ENCODE measurements around the gene MAN1A1. TPM values are rescaled to one million over a fixed set of nuclear protein-coding genes. Genes with fewer than 3 reads are reported as not detected.

Gene MAN1A1
- total and polyA plus RNA-seq, 2 donors = 14.7 to 23.6 TPM

DNA sequence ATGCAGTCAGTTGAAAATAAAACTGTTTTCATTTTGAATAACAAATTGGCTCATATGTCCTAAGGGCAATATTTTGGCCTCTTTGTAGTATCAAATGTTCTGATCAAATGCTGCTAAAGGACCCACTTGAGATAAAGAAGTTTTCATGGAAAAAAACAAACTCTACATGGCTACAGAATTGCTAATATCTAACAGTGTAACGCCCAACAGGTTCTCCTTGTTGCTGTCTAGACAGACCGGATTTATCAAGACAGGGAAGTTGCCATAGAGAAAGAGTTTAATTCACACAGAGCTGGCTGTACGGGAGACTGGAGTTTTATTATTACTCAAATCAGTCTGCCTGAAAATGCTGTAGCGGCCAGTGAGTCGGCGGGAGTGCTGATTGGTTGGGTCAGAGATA, 19.4 kb upstream of the MAN1A1 start:
- 99% methylated on average over 6 of the region's 6 CpGs for WGBS
- no peaks in the 10 kb centered on the region for H3K4me1 ChIP-seq (ENCODE audit: control insufficient read depth in 2 of 2, insufficient read depth in 2 of 2, low read length in 2 of 2)
- H3K4me3 ChIP-seq (ENCODE audit: low read length in 2 of 2) = no peak overlapping the region
- no peaks in the 10 kb centered on the region for H3K9me3 ChIP-seq (ENCODE audit: control insufficient read depth in 2 of 2, insufficient read depth in 1 of 2, low read length in 1 of 2)
- no peak overlapping the region for H3K27ac ChIP-seq (ENCODE audit: low read depth in 1 of 2, low read length in 1 of 2)
- H3K36me3 ChIP-seq (ENCODE audit: control insufficient read depth in 2 of 2, insufficient read depth in 2 of 2, low read length in 1 of 2) = no peaks in the 10 kb centered on the region
- H3K27me3 ChIP-seq (ENCODE audit: control insufficient read depth in 2 of 2, insufficient read depth in 1 of 2, low read length in 1 of 2) = no peaks in the 10 kb centered on the region
- DNase-seq (ENCODE audit: low read depth in 6 of 9, low spot score in 9 of 9) = no peak

DNA sequence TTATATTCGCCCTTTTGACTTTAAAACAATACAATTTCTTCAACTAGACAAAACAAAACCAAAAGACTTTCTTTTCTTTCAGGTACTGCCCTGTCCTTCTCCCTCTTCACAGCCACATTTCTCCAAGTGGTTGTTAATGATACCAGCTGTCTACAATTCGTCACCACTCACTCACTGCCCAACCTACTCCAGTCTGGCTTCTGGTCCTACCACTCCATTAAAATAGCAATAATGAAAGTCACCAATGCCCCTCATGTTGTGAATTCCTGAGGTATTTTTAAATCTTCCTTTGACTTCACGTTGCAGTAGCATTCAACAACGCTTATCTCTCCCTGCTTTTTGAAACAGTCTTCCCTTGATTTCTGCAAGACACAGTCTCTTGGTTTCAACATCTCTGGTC, 11.6 kb upstream of the MAN1A1 start:
- no peak overlapping the region for H3K4me3 ChIP-seq (ENCODE audit: low read length in 2 of 2)

DNA sequence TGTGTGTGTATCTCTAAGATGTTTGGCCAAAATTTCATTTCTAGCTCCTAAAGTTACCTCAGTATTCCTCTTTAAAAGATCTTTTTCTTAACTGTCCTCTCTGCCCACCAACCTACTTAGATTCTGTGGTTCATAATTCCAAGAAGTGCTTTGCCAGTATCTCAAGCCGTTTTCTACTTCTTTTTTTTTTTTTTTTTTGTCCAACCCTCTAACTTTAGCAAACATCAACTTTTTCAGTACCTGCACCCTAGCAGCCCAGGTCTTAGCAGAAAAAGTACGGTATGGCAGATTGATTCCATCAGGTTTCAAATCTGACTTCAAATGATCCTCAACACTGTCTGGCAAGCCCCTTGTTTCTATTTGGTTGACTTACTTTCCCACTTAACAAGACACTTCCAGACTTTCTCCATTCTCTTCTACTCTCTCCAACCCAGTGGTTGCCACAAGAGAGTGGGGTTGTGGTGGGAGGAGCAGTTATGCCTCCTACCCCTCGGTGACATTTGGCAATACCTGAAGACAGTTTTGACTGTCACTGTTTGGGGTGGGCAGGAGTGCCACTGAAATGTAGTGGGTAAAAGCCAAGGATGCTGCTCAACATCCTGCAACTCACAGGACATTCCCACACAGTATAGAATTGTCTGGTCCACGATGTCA, 10.8 kb upstream of the MAN1A1 start:
- WGBS = 30% methylated on average over 4 of the region's 4 CpGs
- peaks cover 0 to 4% of the 10 kb centered on the region in 2 donors for H3K4me1 ChIP-seq (ENCODE audit: control insufficient read depth in 2 of 2, insufficient read depth in 2 of 2, low read length in 2 of 2)
- no peaks in the 10 kb centered on the region for H3K9me3 ChIP-seq (ENCODE audit: control insufficient read depth in 2 of 2, insufficient read depth in 1 of 2, low read length in 1 of 2)
- no peak for DNase-seq (ENCODE audit: low read depth in 6 of 9, low spot score in 9 of 9)
- no peaks in the 10 kb centered on the region for H3K36me3 ChIP-seq (ENCODE audit: control insufficient read depth in 2 of 2, insufficient read depth in 2 of 2, low read length in 1 of 2)
- no peak overlapping the region for H3K27ac ChIP-seq (ENCODE audit: low read depth in 1 of 2, low read length in 1 of 2)
- H3K4me3 ChIP-seq (ENCODE audit: low read length in 2 of 2) = no peak overlapping the region
- H3K27me3 ChIP-seq (ENCODE audit: control insufficient read depth in 2 of 2, insufficient read depth in 1 of 2, low read length in 1 of 2) = no peaks in the 10 kb centered on the region

More for the DNA sequence above, 11.6 kb upstream of the MAN1A1 start:
- H3K9me3 ChIP-seq (ENCODE audit: control insufficient read depth in 2 of 2, insufficient read depth in 1 of 2, low read length in 1 of 2) = no peaks in the 10 kb centered on the region
- no peak overlapping the region for H3K27ac ChIP-seq (ENCODE audit: low read depth in 1 of 2, low read length in 1 of 2)
- 97% methylated on average over 4 of the region's 4 CpGs for WGBS
- H3K27me3 ChIP-seq (ENCODE audit: control insufficient read depth in 2 of 2, insufficient read depth in 1 of 2, low read length in 1 of 2) = no peaks in the 10 kb centered on the region
- no peaks in the 10 kb centered on the region for H3K36me3 ChIP-seq (ENCODE audit: control insufficient read depth in 2 of 2, insufficient read depth in 2 of 2, low read length in 1 of 2)
- no peak for DNase-seq (ENCODE audit: low read depth in 6 of 9, low spot score in 9 of 9)
- peaks cover 0 to 4% of the 10 kb centered on the region in 2 donors for H3K4me1 ChIP-seq (ENCODE audit: control insufficient read depth in 2 of 2, insufficient read depth in 2 of 2, low read length in 2 of 2)

DNA sequence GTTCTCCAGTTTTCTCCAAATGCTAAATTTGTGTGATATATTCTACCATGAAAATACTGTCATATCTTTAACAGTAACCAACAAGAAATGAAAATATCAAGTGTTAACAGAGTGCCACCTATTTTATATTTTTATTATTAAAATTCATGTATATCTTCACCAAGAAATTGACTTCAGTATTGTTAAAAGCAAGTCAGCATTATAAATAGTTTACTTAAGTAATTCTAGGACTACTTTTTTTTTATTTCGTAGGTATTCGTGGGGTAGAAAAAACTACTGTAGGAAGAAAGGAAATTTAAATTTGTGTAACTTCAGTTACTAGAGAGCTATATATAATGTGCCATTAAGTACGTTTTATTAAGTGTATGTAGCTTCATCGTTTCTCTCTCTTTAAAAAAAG, 6.3 kb upstream of the MAN1A1 start:
- Histone ChIP-seq H3K4me1 (ENCODE audit: control insufficient read depth in 2 of 2, insufficient read depth in 2 of 2, low read length in 2 of 2) (peaks cover 0 to 4% of the 10 kb centered on the region in 2 donors), H3K27me3 (ENCODE audit: control insufficient read depth in 2 of 2, insufficient read depth in 1 of 2, low read length in 1 of 2) (no peaks in the 10 kb centered on the region), H3K27ac (ENCODE audit: low read depth in 1 of 2, low read length in 1 of 2) (no peak overlapping the region), H3K36me3 (ENCODE audit: control insufficient read depth in 2 of 2, insufficient read depth in 2 of 2, low read length in 1 of 2) (no peaks in the 10 kb centered on the region), H3K4me3 (ENCODE audit: low read length in 2 of 2) (no peak overlapping the region), H3K9me3 (ENCODE audit: control insufficient read depth in 2 of 2, insufficient read depth in 1 of 2, low read length in 1 of 2) (no peaks in the 10 kb centered on the region)
- 92% methylated on average over 4 of the region's 4 CpGs for WGBS
- DNase-seq (ENCODE audit: low read depth in 6 of 9, low spot score in 9 of 9) = no peak

DNA sequence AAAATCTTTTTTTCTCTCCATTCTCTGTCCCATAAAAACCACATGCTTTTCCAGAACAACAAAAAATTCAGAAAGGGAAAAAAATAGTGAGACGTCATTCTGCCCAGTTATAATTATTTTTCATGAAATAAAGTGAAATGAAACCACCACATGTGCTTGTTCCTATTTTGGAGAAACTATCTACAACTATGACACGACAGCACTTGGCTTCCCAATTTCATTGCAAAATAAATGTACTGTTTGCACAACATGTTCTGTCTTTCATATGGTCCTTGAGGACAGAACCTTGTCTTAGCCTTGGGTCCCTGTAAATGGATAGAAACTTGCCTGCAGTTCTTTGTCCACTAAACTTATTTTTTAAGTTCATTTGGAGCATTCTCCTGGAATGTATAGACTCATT, 5.6 kb upstream of the MAN1A1 start:
- 46% methylated on average over 2 of the region's 2 CpGs for WGBS
- DNase-seq (ENCODE audit: low read depth in 6 of 9, low spot score in 9 of 9) = no peak
- no peaks in the 10 kb centered on the region for H3K36me3 ChIP-seq (ENCODE audit: control insufficient read depth in 2 of 2, insufficient read depth in 2 of 2, low read length in 1 of 2)
- no peak overlapping the region for H3K27ac ChIP-seq (ENCODE audit: low read depth in 1 of 2, low read length in 1 of 2)
- H3K4me3 ChIP-seq (ENCODE audit: low read length in 2 of 2) = no peak overlapping the region
- no peaks in the 10 kb centered on the region for H3K9me3 ChIP-seq (ENCODE audit: control insufficient read depth in 2 of 2, insufficient read depth in 1 of 2, low read length in 1 of 2)
- no peaks in the 10 kb centered on the region for H3K27me3 ChIP-seq (ENCODE audit: control insufficient read depth in 2 of 2, insufficient read depth in 1 of 2, low read length in 1 of 2)
- H3K4me1 ChIP-seq (ENCODE audit: control insufficient read depth in 2 of 2, insufficient read depth in 2 of 2, low read length in 2 of 2) = peaks cover 2 to 4% of the 10 kb centered on the region in 2 donors

DNA sequence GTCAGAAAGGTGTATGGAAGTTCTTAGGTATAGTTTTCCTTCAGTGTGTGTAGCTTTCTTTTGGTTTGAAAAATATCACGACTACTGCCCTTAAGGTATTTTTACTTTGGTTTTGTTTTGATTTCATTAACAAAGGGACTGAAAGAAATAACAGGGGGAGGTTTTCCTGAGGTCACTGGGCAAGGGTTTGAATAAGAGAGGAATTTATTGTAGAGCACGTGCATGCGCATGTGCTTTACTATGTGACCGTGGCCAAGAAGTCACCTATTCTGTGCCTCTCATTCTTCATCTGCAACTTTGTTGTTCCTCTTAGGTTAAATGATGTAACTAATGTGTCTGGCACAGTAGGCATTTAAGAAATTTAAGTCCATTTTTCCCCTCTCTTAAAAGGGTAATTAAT, 4.1 kb upstream of the MAN1A1 start:
- peaks cover 2 to 4% of the 10 kb centered on the region in 2 donors for H3K4me1 ChIP-seq (ENCODE audit: control insufficient read depth in 2 of 2, insufficient read depth in 2 of 2, low read length in 2 of 2)
- no peak overlapping the region for H3K27ac ChIP-seq (ENCODE audit: low read depth in 1 of 2, low read length in 1 of 2)
- H3K4me3 ChIP-seq (ENCODE audit: low read length in 2 of 2) = no peak overlapping the region
- 83% methylated on average over 4 of the region's 4 CpGs for WGBS
- peaks cover 0 to 4% of the 10 kb centered on the region in 2 donors for H3K27me3 ChIP-seq (ENCODE audit: control insufficient read depth in 2 of 2, insufficient read depth in 1 of 2, low read length in 1 of 2)
- no peak for DNase-seq (ENCODE audit: low read depth in 6 of 9, low spot score in 9 of 9)
- H3K36me3 ChIP-seq (ENCODE audit: control insufficient read depth in 2 of 2, insufficient read depth in 2 of 2, low read length in 1 of 2) = no peaks in the 10 kb centered on the region
- H3K9me3 ChIP-seq (ENCODE audit: control insufficient read depth in 2 of 2, insufficient read depth in 1 of 2, low read length in 1 of 2) = no peaks in the 10 kb centered on the region

DNA sequence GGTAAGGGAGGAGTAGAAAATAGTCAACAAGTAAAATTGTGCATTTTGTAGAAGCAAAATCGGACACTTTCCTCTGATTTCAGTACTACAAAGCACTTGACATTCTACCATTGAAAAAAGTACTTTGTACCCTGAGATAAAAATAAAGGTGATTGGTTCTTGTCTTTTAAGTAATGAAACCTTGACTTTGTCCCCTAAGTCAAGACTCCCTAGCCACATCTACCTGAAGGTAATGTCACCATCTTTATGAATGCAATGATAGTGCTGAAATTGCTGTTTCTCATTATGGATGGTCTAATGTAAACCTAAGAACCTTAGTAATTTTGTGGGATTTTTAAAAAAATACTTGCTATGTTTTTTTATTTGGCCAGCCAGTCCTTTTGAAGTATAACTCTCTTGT, 2.4 kb upstream of the MAN1A1 start:
- Histone ChIP-seq H3K4me1 (ENCODE audit: control insufficient read depth in 2 of 2, insufficient read depth in 2 of 2, low read length in 2 of 2) (peaks cover 11 to 19% of the 10 kb centered on the region in 2 donors), H3K36me3 (ENCODE audit: control insufficient read depth in 2 of 2, insufficient read depth in 2 of 2, low read length in 1 of 2) (no peaks in the 10 kb centered on the region), H3K27me3 (ENCODE audit: control insufficient read depth in 2 of 2, insufficient read depth in 1 of 2, low read length in 1 of 2) (peaks cover 0 to 8% of the 10 kb centered on the region in 2 donors), H3K27ac (ENCODE audit: low read depth in 1 of 2, low read length in 1 of 2) (no peak overlapping the region), H3K4me3 (ENCODE audit: low read length in 2 of 2) (no peak overlapping the region), H3K9me3 (ENCODE audit: control insufficient read depth in 2 of 2, insufficient read depth in 1 of 2, low read length in 1 of 2) (no peaks in the 10 kb centered on the region)
- DNase-seq (ENCODE audit: low read depth in 6 of 9, low spot score in 9 of 9) = no peak
- 73% methylated on average over 1 of the region's 1 CpG for WGBS

DNA sequence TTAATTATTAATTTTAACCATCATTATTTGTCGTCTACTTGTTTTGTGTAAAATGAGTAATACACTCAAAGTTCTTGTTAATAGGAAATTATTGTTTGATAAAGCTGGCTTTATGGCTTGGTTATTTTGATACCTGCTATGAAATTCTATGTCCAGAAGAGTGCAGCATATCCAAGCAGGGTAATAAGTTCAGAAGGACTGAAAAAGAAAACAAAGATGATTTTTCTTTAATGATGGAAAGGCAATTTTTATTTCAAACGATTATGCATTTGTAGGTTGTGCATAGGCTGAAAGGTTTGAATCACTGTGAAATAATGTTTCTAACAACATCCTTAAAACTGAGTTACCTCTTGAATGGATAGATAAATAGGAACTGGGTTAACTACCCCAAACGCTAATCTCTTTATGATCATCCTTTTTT, 1.4 kb upstream of the MAN1A1 start:
- WGBS = 4% methylated on average over 3 of the region's 3 CpGs
- DNase-seq (ENCODE audit: low read depth in 6 of 9, low spot score in 9 of 9) = peak in 2 of 9 donors; percentile 19 to 65
- Histone ChIP-seq H3K4me3 (ENCODE audit: low read length in 2 of 2) (peak overlapping the region; percentile 78 to 89), H3K9me3 (ENCODE audit: control insufficient read depth in 2 of 2, insufficient read depth in 1 of 2, low read length in 1 of 2) (no peaks in the 10 kb centered on the region), H3K27me3 (ENCODE audit: control insufficient read depth in 2 of 2, insufficient read depth in 1 of 2, low read length in 1 of 2) (peaks cover 0 to 8% of the 10 kb centered on the region in 2 donors), H3K27ac (ENCODE audit: low read depth in 1 of 2, low read length in 1 of 2) (peak overlapping the region in 1 of 2 donors; percentile 90), H3K4me1 (ENCODE audit: control insufficient read depth in 2 of 2, insufficient read depth in 2 of 2, low read length in 2 of 2) (peaks cover 11 to 22% of the 10 kb centered on the region in 2 donors), H3K36me3 (ENCODE audit: control insufficient read depth in 2 of 2, insufficient read depth in 2 of 2, low read length in 1 of 2) (no peaks in the 10 kb centered on the region)

DNA sequence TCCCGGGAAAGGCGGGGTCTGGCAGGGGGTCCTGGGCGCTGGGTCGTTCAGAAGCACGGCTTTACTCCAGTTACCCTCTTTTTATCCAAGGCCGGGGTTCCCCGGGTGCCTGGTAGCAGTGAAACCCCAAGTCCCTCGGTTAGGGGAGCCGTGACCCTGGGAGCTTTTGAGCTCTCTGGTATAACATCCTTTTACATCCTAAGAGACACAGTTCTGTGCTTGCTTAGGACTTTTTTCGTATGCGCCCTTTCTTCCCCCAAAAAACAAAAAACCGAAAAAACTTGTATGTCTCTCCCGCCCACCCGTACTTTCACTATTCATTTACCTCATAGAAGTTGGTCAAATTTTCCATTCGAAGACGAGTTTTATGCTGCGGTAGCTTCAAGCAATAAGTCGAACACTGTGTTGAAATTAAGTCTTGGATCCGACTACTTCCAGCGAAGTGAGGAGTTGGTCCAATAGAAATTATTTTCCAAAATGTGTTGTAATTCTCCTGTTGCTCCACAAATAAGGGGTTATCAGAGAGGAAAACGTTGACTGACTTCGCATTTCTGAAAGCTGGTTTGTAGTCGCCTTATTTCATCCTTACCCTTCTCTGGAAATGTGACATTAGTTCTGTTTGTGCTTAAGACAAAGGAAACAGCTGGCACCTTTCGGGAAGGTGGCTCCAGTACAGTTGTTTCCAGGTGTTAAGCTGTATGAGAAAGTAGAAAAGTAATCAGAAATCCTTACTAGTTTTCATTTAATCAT, 816 bp upstream of the MAN1A1 start:
- Histone ChIP-seq H3K9me3 (ENCODE audit: control insufficient read depth in 2 of 2, insufficient read depth in 1 of 2, low read length in 1 of 2) (no peaks in the 10 kb centered on the region), H3K4me3 (ENCODE audit: low read length in 2 of 2) (peak overlapping the region; percentile 78 to 89), H3K27me3 (ENCODE audit: control insufficient read depth in 2 of 2, insufficient read depth in 1 of 2, low read length in 1 of 2) (peaks cover 0 to 8% of the 10 kb centered on the region in 2 donors), H3K4me1 (ENCODE audit: control insufficient read depth in 2 of 2, insufficient read depth in 2 of 2, low read length in 2 of 2) (peaks cover 11 to 22% of the 10 kb centered on the region in 2 donors), H3K27ac (ENCODE audit: low read depth in 1 of 2, low read length in 1 of 2) (peak overlapping the region; percentile 90 to 94), H3K36me3 (ENCODE audit: control insufficient read depth in 2 of 2, insufficient read depth in 2 of 2, low read length in 1 of 2) (no peaks in the 10 kb centered on the region)
- under 1% methylated on average over 24 of the region's 24 CpGs for WGBS
- DNase-seq (ENCODE audit: low read depth in 6 of 9, low spot score in 9 of 9) = peak in 7 of 9 donors; percentile 31 to 82 (median 60)

All from thymus (tissue), 11 donors.